HG02610 (cell line): ENCODE data around the gene WASF2.
"Not testable (repeated sequence)": the region's sequence is repeated elsewhere in the genome, so short reads cannot be mapped to it uniquely, and the experiment has no call there.

Experiments used
- ATAC-seq: cut with Tn5 transposase; IDR thresholded peaks from one replicate; pipeline ENCODE4 v1.9.1; 2021; ENCODE audit warnings: mild to moderate bottlenecking, moderate library complexity; ENCODE audit not compliant: unreplicated experiment

Gene WASF2, protein sequence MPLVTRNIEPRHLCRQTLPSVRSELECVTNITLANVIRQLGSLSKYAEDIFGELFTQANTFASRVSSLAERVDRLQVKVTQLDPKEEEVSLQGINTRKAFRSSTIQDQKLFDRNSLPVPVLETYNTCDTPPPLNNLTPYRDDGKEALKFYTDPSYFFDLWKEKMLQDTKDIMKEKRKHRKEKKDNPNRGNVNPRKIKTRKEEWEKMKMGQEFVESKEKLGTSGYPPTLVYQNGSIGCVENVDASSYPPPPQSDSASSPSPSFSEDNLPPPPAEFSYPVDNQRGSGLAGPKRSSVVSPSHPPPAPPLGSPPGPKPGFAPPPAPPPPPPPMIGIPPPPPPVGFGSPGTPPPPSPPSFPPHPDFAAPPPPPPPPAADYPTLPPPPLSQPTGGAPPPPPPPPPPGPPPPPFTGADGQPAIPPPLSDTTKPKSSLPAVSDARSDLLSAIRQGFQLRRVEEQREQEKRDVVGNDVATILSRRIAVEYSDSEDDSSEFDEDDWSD

DNA sequence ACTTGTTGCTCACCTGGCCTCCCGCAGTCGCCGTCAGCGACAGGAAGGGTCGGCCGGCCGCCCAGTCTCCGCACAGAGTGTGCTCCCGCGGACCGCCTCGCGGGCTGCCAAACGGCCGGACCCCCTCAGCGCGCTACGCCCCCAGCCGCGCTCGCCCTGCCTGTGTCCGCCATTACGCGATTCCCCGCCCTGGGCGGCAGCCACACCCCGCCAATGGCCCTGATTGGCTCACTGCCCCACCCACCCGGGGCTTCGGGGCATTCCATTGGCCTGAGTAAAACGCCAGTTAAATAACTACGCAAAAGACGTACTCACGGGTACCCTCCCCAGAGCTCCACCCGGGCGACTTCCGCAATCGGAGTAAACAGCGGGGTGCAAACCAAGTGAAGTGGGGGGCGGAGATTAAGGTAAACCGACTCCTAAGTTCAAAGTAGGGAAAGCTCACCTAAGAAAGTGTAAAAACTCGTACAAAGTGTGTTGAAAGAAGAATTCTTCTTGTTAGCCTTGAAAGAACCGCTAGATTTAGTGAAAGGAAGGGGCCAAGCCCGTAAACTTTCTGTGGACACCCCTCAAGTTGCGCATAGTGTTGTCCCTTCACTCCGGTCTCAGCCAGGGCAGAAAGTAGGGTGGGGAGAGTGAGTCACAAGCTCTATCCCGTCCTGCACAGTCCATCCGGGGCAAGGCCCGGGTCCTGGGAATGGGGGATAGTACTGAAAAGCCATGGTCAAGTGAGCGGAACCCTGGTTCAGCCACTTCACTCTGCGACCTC lies at the start of gene WASF2:
Gene WASF2 (minus strand): TSS at position 195 of the 769 bp plus-strand sequence. CDS start 61,277 bp downstream, outside the sequence.
- peak; percentile 76 for ATAC-seq

DNA sequence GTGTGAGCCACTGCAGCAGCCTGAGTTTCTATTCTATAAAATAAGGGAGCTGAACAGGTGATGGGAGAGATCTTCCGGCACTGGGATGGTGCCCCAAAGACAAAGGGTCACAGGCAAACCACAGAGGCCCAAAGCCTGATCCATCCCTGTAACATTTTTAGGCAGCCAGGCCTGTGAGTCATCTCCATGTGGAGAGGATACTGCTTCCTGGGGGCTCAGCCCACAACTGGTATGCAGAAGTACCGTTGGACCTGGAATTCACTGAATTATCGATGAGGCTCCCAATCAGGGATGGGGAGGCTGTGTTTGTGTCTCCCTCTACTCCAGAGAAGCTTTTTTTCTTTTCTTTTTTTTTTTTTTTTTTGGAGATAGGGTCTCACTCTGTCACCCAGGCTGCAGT lies 48.8 kb upstream of the WASF2 start:
- no peak for ATAC-seq

DNA sequence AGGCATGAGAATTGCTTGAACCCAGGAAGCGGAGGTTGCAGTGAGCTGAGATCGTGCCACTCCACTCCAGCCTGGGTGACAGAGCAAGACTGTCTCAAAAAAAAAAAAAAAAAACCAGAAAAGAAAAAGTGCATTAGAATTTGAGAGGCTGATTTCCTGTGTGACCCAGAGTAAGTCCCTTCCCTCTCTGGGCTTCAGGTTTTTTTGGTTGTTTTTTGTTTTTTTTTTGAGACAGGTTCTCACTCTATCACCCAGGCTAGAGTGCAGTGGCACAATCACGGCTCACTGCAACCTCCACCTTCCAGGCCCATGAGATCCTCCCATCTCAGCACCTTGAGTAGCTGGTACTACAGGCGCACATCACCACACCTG lies 48.3 kb upstream of the WASF2 start:
- not testable (repeated sequence) for ATAC-seq

DNA sequence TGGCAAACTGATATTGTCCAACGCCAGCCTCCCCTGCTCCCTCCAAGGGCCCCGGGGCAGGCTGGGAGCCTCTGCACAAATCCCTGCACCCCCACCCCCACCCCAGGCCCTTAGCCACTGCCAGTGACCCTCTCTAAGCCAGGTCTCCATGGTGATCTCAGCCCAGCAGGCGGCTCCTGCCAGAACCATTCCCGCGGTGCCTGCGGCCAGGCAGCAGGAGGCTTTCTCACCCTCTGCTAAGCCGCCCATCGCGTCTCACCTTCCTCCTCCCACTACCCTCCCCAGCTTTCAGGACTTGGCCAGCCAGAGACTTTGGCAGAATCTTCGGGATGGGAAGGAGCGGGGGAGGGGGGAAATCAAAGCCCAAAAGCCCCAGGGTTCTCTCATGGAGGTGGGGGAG lies 46.8 kb upstream of the WASF2 start:
- no peak for ATAC-seq

DNA sequence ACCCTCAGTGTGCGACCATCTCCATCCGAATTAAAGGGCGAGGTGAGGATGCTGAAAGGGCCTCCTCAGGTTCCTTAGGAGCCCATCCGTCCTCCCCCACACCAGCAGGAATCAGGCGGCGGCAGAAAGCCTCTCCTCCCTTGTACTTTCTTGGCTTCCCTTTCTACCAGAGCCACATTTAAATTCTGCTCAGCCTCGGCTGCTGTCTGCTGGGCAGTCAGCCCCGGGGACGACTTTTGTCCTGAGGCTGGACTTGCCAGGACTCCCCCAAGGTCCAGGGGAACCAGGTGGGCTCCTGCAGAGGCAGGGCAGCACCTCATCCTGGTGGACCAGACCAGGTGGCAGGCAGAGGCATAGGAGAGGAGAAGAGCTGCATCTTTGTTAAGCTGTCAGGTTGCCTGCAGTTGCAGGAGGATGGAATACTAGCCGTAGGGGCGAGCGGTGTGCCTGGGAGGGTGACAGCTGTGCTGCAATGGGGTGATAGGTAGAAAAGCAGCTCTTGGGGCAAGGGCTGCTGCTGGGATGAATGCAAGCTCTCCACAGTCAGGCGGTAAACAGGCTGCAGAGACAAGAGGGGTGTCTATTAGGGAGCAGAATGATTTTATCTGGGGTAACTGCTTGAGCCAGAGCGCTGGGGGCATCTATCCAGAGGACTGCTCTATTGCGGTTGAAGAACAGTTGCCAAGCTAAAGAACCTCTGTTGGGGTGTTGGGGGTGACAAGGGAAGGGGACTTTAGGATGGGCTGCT lies 46.2 kb upstream of the WASF2 start:
- ATAC-seq = no peak

DNA sequence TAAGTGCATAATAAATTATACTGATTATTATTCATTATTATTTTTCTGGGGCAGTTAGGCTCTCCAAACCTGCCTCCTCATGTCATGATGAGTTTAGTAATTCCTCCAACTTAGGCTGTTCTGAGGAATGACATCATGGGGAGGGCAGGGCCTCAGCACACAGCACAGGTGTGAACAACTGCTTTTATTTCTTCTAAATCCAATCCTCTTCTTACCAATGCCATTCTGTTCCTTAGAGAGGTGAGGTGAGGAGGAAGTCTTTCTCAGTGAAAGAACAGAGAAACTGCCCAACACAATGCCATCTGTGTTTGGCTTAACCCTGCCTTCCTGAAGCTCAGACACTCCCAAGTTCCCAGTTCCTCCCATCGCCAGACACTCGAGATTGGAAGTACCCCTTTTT lies 45.4 kb upstream of the WASF2 start:
- ATAC-seq = no peak

DNA sequence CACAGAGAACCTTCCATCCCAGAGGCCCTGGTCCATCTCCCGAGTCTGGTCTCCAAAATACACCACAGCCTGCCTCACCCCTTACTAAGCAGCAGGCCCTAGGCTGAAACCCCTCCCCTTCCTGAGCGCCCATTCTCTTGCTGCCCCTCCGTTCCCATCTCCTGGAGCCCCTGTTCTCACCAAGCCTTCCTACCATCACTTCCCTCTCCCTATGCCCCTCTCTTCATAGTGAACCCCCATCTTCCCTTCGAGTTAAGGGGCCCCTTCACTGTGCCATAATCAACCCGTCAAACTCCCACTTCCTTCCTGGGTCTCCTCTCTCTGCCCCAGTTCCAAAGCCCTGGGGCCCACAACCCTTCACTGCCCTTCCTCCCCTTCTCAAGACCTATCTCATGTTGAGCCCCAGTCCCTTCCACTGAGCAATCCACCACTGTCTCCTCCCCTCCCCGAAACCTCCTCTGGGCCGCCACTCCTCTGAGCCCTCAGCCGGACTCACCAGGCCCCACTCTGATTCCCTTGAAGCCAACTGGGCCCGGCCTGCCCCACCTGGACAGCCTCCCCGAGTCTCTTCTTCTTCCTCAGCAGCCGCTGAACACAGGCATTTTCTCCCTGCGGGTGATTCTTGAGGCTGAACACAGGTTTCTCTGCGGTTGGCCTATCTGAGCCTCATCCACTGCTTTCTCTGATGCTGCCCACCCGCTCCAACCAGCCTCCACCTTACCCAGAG lies 42.2 kb upstream of the WASF2 start:
- no peak for ATAC-seq

DNA sequence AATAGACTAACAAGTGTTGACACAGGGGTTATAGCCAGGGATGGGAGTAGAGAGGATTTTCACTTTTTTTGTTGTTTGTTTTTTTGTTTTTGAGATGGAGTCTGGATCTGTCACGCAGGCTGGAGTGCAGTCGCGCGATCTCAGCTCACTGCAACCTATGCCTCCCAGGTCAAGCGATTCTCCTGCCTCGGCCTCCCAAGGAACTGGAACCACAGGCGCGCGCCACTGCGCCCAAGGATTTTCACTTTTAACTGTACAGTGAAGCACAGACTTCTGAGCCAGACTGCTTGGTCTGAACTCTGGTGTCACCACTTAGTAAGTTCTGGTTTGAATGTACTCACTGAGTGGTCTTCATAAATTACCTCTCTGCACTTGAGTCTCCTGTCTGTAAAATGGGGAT lies 40.2 kb upstream of the WASF2 start:
- no peak for ATAC-seq

DNA sequence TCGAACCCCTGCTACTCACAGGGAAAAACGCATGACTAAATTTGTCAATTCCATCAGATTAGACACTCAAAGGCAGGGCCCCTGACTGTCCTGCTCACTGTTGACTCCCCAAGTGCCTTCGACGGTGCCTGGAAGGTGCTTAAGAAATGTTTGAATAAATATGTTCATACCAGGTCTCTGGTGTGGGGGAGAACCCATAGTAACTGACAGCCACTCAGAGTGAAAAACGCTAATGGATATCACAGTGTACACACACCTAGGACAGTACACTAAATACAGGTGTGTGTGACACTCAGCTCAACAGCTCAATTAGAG lies 39.7 kb upstream of the WASF2 start:
- ATAC-seq = no peak

DNA sequence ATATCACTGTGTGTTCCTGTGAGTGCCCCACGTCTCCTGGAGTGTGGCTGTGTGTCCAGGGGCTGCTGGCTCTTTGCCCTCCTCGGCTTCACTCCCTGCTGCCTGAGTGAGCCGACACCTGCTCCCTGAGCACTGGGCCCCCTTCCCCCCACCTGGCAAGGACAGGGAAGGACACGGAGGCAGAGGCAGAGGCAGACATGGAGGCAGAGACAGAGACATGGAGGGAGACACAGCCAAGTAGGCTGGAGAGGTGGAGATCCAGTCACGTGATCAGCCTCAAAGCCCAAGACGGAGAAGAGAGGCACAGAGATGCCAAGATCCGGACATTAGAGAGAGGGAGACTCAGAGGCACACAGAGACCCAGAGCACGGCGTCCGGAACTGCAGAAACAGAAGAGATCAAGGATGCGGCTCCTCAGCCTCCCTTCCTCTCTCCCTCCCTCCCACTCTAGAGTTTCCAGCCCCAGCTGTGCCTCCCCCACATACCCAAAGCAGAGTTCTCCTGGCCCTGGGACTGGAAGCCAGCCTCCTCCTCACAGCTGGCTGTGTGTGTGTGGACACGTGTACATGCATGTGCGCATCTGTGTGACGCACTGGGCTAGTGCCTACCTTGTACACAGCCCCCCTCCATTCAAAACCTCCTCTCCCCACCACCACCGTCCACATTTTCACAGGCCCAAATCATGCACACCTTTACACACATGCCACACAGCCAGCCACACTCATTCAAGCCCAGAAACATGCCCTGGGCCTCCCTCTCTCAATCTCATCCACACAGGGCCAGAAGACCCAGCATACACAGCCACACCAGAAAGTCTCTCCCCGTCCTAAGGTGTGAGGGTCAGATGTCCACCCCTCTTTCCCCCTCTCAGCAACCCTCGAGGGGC lies 39.1 kb upstream of the WASF2 start:
- ATAC-seq = no peak

DNA sequence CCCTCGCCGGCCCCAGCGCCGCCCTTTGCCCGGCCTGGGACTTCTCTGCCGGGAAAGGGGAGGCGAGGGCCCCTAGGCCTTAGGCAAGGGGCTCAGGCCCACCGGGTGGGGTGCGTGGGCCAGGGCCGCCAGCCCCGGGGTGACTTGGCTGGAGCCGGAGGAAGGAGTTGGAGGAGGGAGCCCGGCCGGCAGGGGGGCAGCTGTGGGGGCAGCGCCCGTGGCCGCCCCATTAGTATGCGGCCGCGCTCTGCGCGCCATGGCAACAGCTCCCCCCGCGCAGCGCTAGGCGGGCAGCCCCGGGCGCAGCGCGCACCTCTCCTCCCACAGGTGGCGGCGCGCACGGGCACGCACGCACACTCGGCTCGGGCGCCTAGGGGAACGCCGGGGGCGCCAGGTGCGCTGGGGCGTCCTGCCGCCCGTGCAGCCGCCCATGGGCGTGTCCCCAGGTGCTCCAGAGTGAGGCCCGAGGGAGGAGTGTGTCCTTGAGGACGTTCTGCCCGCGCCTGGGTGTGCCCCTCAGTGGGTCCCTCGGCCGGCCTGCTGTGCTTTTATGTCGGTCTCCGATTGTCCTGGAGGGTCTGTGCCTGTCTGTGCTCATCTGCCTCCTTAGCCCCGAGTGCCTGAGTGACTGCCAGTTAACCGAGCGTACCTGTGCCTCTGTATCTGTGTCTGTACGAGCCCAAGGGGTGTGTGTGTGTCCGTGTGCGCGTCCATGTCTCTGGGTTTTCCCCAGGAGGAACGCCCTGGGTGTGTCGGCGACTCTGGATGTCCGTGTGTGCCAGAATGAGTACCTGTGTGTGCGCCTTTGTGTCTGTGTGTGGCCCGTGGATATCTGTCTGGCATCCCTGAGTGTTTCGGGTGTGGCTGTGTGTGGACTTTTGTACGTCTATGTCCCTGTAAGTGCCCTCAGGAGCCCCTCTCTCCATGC lies 38.2 kb upstream of the WASF2 start:
- ATAC-seq = no peak

DNA sequence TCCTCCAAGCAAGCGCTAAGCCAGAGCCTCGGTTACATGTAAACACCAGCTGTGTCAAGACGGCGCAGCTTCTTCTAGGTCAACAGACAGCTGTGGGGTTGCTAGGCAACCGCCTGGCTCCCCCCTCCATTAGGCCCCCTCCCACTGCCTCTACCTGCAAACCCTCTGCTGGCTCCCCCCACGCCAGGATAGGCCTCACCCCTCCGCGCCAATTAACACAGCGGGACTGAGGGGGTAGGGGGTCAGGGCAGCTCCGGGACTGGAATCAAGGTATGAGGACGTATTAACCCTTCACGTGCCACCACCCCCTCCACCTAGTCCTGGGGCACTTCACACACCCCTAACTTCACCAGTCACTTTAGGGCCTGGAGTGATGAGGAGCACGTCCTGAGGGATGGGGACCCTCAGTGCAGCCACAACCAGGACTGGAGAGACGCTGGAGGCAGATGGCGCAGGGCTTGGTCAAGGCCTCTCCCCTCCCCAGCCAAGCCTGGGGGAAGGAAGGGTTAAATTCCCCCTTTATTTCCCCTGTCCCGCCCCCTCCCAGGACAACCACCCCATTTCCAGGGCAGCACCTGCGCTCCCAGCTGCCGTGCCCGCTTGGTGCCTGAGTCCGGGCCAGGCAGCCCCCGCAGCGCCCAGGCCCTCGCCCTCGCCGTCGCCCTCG lies 37.4 kb upstream of the WASF2 start:
- no peak for ATAC-seq

DNA sequence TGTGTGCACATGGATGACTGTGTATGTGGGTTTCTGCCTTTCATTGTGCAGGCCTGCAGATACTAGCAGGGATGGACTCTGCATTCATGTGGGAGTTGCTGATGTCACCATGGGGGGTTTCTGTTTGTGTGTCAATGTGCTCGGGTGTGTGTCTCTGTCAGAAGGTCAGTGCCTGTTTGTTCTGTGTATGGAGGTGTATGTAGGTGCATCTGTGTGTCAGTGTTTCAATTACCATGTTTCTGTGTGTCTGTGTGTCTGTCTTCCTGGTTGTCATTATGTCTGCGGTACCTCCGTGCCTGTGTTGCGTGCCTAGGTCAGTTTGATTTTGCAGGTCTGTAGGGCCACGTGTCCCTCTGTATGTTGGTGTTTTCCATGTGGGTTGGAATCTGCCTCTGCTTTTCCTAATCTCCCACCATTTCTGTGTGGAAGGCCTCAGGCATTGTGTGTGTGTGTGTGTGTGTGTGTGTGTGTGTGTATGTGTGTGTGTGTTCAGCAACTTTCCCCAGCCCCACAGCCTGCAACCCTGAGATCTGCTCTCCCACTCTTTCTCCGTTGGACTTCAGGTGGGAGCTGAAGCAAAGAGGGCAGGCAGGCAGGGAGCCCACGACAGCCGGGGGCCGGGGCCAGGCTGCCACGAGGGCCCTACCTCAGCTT lies 36.7 kb upstream of the WASF2 start:
- no peak for ATAC-seq

DNA sequence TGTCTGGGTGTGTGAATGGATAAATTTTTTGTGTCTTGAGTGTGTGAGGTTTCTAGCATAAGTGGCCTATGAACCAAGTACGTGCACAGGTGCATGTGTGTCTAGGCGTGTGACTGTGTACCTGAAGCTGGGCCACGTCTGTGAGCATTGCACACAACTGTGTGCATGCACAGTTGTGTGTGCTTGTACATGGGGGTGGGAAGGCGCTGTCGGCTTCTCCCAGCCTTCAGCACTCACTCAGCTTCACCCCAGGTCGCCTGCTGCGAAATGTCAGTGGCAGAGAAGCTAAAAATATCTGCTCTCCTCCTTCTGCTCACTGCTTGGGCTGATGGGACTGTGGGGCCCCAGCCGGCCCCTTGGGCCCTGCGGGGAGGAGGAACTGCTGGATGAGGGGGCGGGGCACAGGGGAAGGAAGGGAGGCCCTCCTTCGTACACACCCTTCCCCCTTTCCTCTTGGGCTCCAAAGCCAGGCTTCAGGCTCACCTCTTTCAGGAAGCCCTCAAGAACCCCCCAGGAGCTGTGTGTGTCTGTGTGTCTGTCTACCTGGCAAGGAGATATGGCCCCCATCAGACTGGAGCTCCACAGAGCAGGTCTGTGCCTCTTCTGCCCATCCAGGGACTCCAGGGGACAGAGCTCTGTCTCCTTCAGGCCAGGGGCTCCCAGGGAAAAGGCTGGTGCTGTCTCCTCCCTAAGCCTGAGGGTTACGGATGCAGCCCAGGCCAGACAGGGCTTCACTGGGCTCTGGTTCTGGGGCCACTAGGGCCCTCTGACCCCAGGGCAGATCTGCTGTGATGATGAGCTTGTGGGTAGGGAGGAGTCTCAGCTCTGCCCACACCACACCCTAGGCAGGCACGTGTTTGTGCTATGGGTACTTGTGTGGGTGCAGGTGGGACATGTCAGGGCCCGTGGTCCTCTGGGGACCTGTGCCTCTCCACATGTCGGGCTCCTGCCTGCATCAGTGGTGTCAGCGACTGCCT lies 35.6 kb upstream of the WASF2 start:
- ATAC-seq = peak; percentile 39

DNA sequence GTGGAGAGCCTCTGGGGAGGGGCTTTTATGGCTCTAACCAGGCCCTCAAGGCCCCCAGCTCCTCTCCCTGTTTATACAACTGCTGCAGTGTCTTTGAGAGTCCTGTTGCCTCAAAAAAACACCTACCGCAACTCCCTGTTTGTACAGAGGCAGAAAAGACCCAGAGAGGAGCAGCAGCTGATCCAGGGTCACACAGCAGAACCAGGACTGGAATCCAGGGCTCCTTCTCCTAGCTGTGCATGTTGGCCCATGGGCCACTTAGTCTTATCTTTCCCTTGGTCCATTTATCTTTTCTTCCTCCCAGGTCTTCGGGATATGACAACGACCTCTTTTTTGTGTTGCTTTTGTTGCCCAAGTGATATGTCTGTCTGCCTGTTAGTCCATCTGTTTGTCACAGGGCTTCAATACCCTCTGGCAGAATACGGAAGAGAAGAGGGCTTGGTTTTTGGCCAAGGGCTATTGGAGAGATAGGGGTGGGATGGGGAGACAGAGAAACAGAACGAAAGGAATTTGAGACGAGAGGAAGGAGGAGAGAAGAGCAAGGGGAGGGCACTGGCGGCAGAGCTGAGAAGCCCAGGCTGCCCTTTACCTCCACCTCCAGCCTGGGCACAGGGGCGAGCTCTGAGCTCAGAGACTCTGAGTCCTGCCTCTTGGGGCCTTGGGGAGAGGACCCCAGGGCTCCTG lies 33.5 kb upstream of the WASF2 start:
- no peak for ATAC-seq
